ENCODE data around the gene CSN3.

The CSN3 gene

GRCh38 chr4:70251945-70252277 lies 9.5 kb downstream of the CSN3 start:
- TF ChIP-seq CTCF (IDR thresholded peaks at IDR 0.05) (no peak), ZFX (IDR thresholded peaks at IDR 0.05; ENCODE audit: borderline replicate concordance) (no peak)
- H3K27ac ChIP-seq, result no peak overlapping the region

GRCh38 chr4:70269674-70270073 lies 27.3 kb downstream of the CSN3 start:
- peak; percentile 52 for TF ChIP-seq CTCF (IDR thresholded peaks at IDR 0.05)
- no peak for TF ChIP-seq ZFX (IDR thresholded peaks at IDR 0.05; ENCODE audit: borderline replicate concordance)
- H3K27ac ChIP-seq, result no peak overlapping the region

DNA sequence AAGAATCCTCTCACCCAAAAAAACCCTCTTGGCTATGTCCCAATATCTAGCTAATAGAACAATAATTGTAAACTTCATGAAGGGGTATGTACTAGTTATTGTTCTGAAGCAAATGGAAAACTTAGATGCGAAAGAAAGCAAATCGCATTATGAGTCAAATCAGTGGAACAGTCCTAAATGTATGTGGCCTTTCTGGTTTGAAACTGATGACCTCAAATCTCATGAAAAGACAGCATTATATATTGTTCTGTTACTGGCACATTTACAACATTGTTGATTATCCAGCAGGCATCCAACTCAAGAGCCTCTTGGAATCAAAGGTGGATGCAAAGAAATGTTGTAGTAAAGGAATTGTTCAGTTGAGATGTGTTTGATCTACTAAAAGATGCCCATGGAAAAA lies 34.7 kb downstream of the CSN3 start:
- no peak overlapping the region for H3K27ac ChIP-seq
- no peak for TF ChIP-seq CTCF (IDR thresholded peaks at IDR 0.05)
- TF ChIP-seq ZFX (IDR thresholded peaks at IDR 0.05; ENCODE audit: borderline replicate concordance), result no peak

DNA sequence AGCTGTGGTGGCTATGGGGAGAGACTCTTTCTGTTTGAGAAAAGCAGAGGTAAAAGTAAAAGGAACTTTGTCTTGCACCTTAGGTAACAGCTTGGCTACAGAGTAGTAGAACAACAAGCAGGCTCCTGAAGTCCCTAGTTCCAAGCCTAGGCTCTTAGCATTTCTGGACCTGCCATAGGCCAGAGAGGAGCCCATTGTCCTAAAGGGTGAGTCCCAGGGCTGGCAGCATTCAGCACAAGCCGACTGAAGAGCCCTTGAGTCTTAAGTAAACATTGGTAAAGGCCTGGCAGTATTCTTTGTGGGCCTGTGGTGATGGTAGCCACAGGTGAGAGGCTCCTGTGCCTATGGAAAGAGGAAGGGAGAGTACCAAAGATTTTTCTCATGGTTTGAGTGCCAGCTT lies 38.2 kb downstream of the CSN3 start:
- H3K27ac ChIP-seq, result no peak overlapping the region
- TF ChIP-seq ZFX (IDR thresholded peaks at IDR 0.05; ENCODE audit: borderline replicate concordance) (no peak), CTCF (IDR thresholded peaks at IDR 0.05) (no peak)

DNA sequence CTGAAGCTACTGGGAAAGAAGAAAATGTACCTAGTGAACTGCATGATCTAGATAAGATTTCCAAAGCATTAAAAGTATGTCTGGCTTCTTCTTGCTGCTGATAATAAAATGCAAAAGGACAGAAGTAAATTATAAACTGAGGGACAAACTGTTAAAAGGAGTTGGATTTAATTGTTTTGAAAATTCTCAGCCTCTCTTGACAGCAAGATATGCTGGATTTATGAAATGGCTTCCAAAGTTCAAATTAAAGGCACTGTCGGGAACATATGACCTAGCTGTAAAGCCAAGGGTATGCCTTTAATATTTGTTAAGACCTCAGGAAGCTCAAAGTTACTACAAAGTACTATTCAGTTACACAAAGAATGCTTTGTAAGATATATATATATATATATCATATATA lies 46.3 kb downstream of the CSN3 start:
- TF ChIP-seq ZFX (IDR thresholded peaks at IDR 0.05; ENCODE audit: borderline replicate concordance) (no peak), CTCF (IDR thresholded peaks at IDR 0.05) (no peak)
- H3K27ac ChIP-seq, result no peak overlapping the region

GRCh38 chr4:70291341-70291740 lies 48.9 kb downstream of the CSN3 start:
- TF ChIP-seq CTCF (IDR thresholded peaks at IDR 0.05), result no peak
- TF ChIP-seq ZFX (IDR thresholded peaks at IDR 0.05; ENCODE audit: borderline replicate concordance), result no peak
- no peak overlapping the region for H3K27ac ChIP-seq

- H3K27ac ChIP-seq, result no peak overlapping the region
Observed at GRCh38 chr4:70297576-70297975, 55.2 kb downstream of the CSN3 start.

More at GRCh38 chr4:70297576-70297975, 55.2 kb downstream of the CSN3 start:
- no peak for TF ChIP-seq CTCF (IDR thresholded peaks at IDR 0.05)
- TF ChIP-seq ZFX (IDR thresholded peaks at IDR 0.05; ENCODE audit: borderline replicate concordance), result no peak
